Astrocyte of the cerebellum (primary cell): ENCODE measurements around the gene C19orf44.

Source experiments
- DNase-seq: peaks from one replicate; pipeline ENCODE4 v3.0.0-alpha.2; 2011; ENCODE audit warnings: low read depth
- H3K4me3 ChIP-seq: 2 replicates; pipeline ENCODE4 v1.5.1; 2011; ENCODE audit warnings: mild to moderate bottlenecking, low read depth, low read length, moderate library complexity
- in situ Hi-C: cut with HindIII; loops from 2 replicates; pipeline ENCODE4 v1.10.0; 2017; ENCODE audit warnings: low sequenced_read_pairs
- TF ChIP-seq, protein P1 (sequence below): IDR thresholded peaks from 2 replicates; pipeline ENCODE4 v1.5.1; 2012; ENCODE audit warnings: low read length, low read depth, moderate library complexity, mild to moderate bottlenecking; ENCODE audit errors: missing control alignments

The C19orf44 gene

DNA sequence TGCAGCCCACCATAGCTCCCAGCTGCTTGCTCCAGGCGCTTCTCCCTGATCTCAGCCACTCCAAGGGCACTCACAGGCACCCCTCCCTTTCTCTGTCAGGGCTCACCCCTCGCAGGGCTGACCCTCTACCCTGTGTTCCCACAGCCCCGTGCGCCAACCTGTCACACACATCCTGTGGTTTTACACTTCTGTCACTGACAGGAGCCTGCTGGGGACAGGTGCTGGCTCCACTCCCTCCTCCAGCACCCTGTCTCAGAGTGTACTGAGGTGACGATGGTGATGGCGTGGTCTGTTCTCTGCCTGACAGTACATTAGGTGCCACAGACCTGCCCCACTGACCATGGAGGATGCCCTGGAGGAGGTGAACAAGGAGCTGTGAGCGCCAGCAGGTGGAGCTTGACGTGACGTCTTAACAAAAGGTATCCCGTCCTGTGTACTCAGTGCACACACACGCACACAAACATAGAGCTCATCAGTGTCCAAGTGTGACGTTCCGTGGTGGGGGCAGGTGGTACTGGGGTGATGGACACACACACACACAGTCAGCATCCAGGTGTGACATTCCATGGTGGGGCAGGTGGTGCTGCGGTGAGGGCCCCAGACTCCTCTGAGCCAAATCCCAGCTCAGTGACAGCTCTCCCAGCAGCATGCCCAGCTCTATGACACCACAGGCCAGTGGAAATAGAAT lies 20.9 kb downstream of the C19orf44 start:
- in situ Hi-C loops, result no loop called here
- no peak for DNase-seq
- H3K4me3 ChIP-seq, result no peak overlapping the region
- TF ChIP-seq, protein P1, sequence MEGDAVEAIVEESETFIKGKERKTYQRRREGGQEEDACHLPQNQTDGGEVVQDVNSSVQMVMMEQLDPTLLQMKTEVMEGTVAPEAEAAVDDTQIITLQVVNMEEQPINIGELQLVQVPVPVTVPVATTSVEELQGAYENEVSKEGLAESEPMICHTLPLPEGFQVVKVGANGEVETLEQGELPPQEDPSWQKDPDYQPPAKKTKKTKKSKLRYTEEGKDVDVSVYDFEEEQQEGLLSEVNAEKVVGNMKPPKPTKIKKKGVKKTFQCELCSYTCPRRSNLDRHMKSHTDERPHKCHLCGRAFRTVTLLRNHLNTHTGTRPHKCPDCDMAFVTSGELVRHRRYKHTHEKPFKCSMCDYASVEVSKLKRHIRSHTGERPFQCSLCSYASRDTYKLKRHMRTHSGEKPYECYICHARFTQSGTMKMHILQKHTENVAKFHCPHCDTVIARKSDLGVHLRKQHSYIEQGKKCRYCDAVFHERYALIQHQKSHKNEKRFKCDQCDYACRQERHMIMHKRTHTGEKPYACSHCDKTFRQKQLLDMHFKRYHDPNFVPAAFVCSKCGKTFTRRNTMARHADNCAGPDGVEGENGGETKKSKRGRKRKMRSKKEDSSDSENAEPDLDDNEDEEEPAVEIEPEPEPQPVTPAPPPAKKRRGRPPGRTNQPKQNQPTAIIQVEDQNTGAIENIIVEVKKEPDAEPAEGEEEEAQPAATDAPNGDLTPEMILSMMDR, result no peak

- in situ Hi-C loops, result no loop called here
- H3K4me3 ChIP-seq, result no peak overlapping the region
- TF ChIP-seq, protein P1, result no peak
- DNase-seq, result no peak
Measured at GRCh38 chr19:16518061-16518460, 21.9 kb downstream of the C19orf44 start.

DNA sequence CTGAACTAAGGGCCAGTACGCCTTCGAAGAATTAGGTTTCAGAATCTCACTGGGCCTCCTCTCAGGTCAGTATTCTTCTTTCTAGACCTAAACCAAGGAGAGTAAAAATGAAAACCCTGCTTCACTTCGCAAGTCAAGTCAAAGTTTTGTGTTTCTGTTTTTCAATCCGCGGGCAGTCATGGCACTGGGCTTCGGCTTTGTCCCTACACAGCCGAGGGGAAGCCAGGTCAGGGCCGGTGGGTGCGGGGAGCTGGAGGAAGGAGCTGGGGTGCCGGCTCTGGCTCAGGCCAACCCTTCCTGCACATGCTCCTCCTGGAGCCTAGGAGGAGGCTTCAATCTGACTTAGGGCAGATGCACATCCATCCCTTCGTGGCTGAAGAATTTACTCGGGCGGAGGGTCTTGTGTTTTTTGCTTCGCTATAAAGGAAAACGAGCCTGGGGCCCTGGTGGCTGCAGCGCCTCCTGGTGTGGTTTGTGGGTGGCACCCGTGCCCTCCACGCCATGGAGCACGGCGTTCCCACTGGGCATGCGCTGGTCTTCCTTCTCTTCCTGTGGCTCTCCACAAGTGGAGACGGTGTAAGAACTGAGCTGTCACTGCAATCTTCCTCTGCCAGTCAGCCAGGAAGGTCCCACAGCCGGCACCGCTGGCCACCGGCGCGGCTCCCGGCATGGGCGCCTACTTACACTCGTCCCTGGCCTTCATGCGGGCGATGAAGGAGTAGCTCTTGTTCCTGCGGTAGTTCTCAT lies 22.5 kb downstream of the C19orf44 start:
- TF ChIP-seq, protein P1, result no peak
- DNase-seq, result no peak
- in situ Hi-C loops, result no loop called here
- no peak overlapping the region for H3K4me3 ChIP-seq

DNA sequence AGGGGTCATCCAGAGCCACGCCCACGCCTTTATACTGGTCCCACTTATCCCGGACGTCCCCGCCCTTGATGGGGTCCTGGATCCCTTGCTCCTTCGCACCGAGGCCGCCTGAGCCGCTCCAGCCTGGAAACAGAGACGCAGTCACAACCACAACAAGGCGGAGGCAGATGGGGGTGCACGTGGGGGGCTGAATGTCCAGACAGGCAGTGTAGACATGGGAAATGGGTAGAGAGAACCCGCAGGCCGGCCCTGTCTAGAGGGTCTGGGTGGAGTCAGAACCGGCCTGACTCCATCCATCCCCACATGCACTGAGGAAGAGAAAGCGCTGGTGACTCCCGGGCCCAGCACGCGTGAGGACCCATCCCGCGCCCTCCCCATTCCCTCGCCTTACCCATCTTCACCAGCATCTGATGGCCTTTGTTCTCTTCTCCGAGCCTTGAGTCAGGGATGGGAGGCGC lies 23.1 kb downstream of the C19orf44 start:
- TF ChIP-seq, protein P1, result no peak
- in situ Hi-C loops, result no loop called here
- DNase-seq, result no peak
- no peak overlapping the region for H3K4me3 ChIP-seq

DNA sequence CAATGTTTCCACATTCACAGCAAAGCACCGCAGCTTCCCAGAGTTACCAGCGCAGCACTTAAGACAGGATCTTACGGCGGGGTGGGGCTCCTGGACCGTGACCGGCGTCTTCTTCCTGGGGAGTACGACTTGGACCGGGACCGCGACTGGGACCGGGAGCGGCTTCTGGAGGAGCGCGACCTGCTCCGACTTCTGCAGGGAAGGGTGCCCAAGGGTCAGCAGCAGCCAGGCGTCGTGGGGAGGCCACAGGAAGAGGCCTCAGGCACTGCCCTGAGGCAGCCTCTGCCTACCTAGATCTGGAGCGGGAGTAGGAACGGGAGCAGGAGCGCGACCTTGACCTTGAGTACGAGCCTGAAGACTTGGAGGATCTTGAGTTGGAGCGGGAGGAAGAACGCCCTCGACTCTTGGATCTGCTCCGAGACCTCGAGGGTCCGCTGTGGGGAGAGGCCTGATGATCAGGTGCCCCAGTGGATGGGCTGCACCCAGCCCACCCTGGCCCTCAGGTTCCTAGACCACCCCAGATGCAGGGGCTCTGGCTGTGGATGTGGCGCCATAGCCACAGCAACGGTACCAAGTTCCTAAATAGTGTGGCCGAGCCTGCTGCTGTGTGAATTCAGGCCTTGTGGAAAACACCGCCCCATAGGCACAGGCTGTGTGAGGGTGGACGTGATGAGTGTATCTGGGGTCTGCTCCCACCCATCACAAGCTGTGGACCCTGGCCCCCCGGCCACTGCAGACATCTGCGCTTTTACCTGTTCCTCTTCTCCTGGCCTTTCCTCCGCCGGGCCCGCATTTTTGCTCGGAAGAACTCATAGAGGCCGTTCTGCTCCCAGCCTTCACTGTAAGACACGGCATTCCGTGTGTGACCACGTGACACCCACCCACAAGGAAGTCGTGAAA lies 24.1 kb downstream of the C19orf44 start:
- in situ Hi-C loops, result no loop called here

More for the DNA sequence above, 24.1 kb downstream of the C19orf44 start:
- TF ChIP-seq, protein P1, result no peak
- no peak overlapping the region for H3K4me3 ChIP-seq
- no peak for DNase-seq
